Measurements from ENCODE around the gene RNF112.

Gene RNF112

DNA sequence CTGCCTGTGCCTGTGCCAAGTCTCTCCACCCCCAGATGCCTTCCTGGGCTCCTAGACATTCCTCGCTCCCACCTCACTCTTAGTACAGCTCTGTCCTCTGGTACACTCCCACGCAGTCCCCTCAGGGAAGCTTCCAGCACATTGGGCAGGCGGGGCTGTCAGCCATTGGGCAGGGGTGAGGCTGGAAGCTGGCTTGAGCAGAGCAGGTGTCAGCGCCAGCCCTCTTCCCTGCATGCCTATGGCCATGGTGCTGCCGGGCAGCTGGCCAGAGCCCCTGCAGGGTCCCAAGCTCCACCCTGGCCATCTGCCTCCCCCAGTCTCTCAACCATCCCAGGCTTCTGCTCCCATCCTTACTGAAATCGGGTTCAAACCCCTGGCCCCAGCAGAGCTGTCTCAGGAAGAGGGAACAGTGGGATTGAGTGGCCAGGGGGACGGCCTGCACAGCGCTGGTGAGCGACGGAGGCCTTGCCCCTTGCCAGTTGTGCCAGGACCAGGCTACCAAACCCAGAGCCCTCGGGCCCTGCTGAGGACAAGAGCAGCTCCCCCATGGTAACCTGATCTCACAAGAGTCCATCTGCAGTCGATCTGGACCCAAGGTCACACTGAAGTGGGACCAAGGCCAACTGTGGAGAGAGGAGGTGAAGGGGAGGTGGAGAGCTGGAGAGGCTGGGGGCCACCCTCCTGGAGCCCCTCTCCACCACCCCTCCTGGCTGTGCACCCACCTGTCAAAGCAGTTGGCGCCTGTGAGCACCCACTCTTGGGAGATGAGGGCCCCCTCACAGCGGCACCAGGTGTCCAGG, 46.1 kb upstream of the RNF112 start:
- DNase-seq (ENCODE audit: low spot score), result no peak
- TF ChIP-seq, protein P1, sequence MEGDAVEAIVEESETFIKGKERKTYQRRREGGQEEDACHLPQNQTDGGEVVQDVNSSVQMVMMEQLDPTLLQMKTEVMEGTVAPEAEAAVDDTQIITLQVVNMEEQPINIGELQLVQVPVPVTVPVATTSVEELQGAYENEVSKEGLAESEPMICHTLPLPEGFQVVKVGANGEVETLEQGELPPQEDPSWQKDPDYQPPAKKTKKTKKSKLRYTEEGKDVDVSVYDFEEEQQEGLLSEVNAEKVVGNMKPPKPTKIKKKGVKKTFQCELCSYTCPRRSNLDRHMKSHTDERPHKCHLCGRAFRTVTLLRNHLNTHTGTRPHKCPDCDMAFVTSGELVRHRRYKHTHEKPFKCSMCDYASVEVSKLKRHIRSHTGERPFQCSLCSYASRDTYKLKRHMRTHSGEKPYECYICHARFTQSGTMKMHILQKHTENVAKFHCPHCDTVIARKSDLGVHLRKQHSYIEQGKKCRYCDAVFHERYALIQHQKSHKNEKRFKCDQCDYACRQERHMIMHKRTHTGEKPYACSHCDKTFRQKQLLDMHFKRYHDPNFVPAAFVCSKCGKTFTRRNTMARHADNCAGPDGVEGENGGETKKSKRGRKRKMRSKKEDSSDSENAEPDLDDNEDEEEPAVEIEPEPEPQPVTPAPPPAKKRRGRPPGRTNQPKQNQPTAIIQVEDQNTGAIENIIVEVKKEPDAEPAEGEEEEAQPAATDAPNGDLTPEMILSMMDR (IDR thresholded peaks at IDR 0.05; ENCODE audit: extremely low read depth, missing control alignments), result no peak

DNA sequence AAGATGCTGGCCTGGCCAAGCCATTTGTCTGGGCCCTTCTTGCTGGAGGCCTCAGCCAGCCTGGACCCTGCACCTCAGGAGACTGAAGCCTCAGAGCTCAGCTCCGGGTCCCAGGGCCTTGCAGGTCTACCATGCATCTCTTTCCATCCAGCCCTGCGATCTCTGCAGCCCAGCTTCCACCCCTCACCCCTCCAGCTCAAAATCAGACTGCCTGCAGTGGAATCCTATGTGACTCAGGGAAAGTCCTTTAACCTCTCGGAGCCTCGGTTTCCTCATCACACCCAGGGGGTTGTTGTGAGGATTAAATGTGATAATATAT, 45.6 kb upstream of the RNF112 start:
- TF ChIP-seq, protein P1 (IDR thresholded peaks at IDR 0.05; ENCODE audit: extremely low read depth, missing control alignments), result no peak
- no peak for DNase-seq (ENCODE audit: low spot score)

DNA sequence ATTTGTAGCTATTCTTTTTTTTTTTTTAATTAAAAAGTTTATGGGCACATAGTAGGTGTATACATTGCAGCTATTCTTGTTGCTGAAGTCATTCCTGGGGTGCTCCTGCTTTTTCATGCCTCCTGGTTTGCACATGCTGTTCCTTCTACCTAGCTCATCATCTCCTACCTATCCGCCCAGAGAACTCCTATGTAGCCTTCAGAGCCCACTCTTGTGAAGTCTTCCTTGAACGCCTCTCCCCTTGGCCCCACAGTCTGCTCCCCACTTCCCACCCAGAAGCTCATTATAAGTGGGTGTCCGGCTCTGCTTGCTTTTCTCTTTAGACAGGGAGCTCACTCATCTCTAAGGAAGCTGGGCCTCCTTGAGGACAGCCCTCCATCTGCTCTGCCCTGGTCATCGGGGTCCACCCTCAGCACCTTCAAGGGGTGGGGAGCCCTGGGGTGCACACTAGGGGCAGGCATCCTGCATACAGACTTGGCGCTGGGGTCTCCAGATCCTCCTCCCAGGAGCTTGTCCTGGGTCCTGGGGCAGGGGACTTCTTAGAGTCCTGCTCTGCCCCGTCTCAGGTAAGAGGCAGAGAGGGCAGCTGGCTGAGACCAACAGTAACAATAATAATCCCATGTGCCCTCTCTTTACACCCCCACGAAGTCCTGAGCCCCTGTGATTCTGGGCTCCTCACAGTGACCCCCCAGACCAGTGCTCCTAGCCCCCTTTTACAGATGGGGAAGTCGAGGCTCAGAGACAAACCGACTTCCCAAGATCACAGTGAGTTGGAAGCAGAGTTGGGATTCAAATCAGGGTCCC, 45.0 kb upstream of the RNF112 start:
- DNase-seq (ENCODE audit: low spot score), result no peak
- TF ChIP-seq, protein P1 (IDR thresholded peaks at IDR 0.05; ENCODE audit: extremely low read depth, missing control alignments), result no peak

DNA sequence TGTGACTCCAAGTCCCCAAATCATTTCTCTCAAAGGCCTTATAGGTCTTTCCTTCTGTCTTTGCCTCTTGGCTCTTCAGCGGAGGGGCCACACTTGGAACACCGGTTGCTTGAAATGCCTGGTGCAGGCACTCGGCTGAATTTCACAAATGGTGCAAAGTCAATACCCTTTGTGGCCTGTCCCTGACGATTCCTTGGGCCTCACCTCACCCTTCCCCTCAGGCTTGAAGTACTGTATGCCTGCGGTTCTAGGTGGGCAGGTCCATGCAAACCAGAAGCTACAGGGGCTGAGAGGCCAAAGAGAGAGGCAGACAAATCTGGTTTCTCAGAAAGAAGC, 44.4 kb upstream of the RNF112 start:
- DNase-seq (ENCODE audit: low spot score), result no peak
- TF ChIP-seq, protein P1 (IDR thresholded peaks at IDR 0.05; ENCODE audit: extremely low read depth, missing control alignments), result no peak

DNA sequence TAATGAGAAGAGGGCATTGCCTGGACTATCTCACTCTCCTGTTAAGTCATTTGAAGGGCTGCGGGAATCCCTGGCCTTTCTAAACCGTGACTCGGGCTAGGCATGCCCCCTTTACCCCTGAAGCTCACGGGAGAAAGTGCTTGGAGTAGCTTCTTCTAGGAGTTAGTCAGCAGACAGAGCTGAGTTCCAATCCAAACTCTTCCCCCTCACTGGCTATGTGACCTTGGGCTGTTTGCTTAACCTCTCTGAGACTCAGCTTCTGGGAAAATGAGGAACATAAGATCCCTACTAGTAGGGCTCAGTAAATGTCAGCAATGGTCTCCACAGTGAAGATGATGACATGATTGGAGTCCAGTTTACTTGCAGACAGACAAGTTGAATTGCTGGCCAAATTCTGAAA, 42.8 kb upstream of the RNF112 start:
- no peak for DNase-seq (ENCODE audit: low spot score)
- TF ChIP-seq, protein P1 (IDR thresholded peaks at IDR 0.05; ENCODE audit: extremely low read depth, missing control alignments), result no peak

DNA sequence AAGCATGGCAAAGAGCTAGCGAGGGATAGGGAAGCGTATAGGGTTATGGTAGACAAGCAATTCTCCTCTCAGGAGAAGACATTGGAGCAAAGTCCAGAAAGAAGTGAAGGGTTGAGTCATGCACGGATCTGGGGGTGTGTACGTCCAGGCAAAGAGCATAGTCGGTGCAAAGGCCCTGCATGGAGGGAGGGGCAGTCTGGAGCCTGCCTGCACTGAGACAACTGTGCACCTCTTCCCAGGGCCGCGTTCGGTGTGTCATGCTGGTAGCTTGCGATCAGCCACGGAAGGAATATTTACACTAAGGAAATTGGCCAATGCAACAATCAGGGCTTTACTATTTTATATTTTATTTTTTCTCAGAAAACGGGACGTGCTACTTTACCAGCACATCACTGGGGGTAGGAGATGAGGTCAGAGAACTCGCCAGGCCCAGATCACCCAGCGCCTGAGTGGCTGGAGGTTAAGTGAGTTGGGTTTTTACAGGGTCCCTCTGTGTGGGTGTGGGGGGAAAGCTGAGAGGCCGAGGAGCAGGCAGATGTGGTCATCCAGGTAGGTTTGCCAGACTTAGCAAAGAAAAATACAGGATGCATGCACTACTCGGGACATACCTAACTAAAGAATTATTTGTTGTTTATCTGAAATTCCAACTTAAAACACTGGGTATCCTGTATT, 41.8 kb upstream of the RNF112 start:
- TF ChIP-seq, protein P1 (IDR thresholded peaks at IDR 0.05; ENCODE audit: extremely low read depth, missing control alignments), result no peak
- no peak for DNase-seq (ENCODE audit: low spot score)

Measured in GM20000 (cell line).